Duodenal mucosa (tissue), 2 donors: ENCODE results near the gene GRP.
A peak's percentile ranks its signal among the peaks of the same experiment; 100 is the strongest.

Source experiments
- H3K27ac ChIP-seq: one replicate; pipeline ENCODE4 v1.7.0; 2013; ENCODE audit warnings: low read depth, low read length
- H3K27me3 ChIP-seq, 2 donors: one replicate each; pipeline ENCODE4 v1.7.0; 2013; ENCODE audit warnings: low read length in 2 of 2, control low read depth in 1 of 2; ENCODE audit not compliant: insufficient read depth in 2 of 2, control insufficient read depth in 1 of 2
- H3K36me3 ChIP-seq, 2 donors: one replicate each; pipeline ENCODE4 v1.7.0; 2013; ENCODE audit warnings: low read length in 2 of 2, control low read depth in 1 of 2; ENCODE audit not compliant: insufficient read depth in 2 of 2, control insufficient read depth in 1 of 2
- H3K4me1 ChIP-seq, 2 donors: one replicate each; pipeline ENCODE4 v1.7.0; 2013; ENCODE audit warnings: low read length in 2 of 2, control low read depth in 1 of 2; ENCODE audit not compliant: insufficient read depth in 2 of 2, control insufficient read depth in 1 of 2
- H3K4me3 ChIP-seq, 2 donors: one replicate each; pipeline ENCODE4 v1.7.0; 2013; ENCODE audit warnings: low read length in 2 of 2, low read depth in 1 of 2
- H3K9ac ChIP-seq, 2 donors: one replicate each; pipeline ENCODE4 v1.7.0; 2013; ENCODE audit warnings: low read length in 2 of 2, low read depth in 1 of 2
- H3K9me3 ChIP-seq, 2 donors: one replicate each; pipeline ENCODE4 v1.7.0; 2013; ENCODE audit warnings: low read length in 2 of 2, control low read depth in 1 of 2; ENCODE audit not compliant: control insufficient read depth in 1 of 2

GRP gene

GRCh38 chr18:59272891-59273758 is 53.2 kb downstream of the GRP start, which contains the start of gene RAX:
RAX (minus strand) TSS chr18:59273454; CDS start chr18:59273206, 248 bp downstream.
- no peak within 1 kb of the TSS for H3K27ac ChIP-seq
- H3K9ac ChIP-seq: no peak within 1 kb of the TSS
- peaks cover 81 to 85% of the 10 kb centered on the region in 2 donors for H3K27me3 ChIP-seq

GRCh38 chr18:59273759-59274532 is 54.0 kb downstream of the GRP start:
- Histone ChIP-seq H3K27ac (no peak overlapping the region), H3K36me3 (no peaks in the 10 kb centered on the region), H3K4me3 (no peak overlapping the region), H3K9ac (no peak overlapping the region), H3K4me1 (peaks cover 0 to under 1% of the 10 kb centered on the region in 2 donors), H3K27me3 (peaks cover 73 to 85% of the 10 kb centered on the region in 2 donors), H3K9me3 (no peaks in the 10 kb centered on the region)

More at GRCh38 chr18:59272891-59273758, 53.2 kb downstream of the GRP start, which contains the start of gene RAX:
- Histone ChIP-seq H3K4me1 (peaks cover 3 to 7% of the 10 kb centered on the region in 2 donors), H3K9me3 (no peaks in the 10 kb centered on the region), H3K36me3 (no peaks in the 10 kb centered on the region), H3K4me3 (peak within 1 kb of the TSS; percentile 9 to 40)

- Histone ChIP-seq H3K27ac (no peak overlapping the region), H3K36me3 (no peaks in the 10 kb centered on the region), H3K27me3 (peaks cover 70 to 82% of the 10 kb centered on the region in 2 donors), H3K4me1 (no peaks in the 10 kb centered on the region), H3K9me3 (no peaks in the 10 kb centered on the region), H3K9ac (no peak overlapping the region), H3K4me3 (no peak overlapping the region)
Measured at GRCh38 chr18:59274533-59274928, 54.6 kb downstream of the GRP start.

- H3K27me3 ChIP-seq: peaks cover 66 to 77% of the 10 kb centered on the region in 2 donors
- no peak overlapping the region for H3K4me3 ChIP-seq
- no peak overlapping the region for H3K27ac ChIP-seq
- H3K9me3 ChIP-seq: no peaks in the 10 kb centered on the region
- no peaks in the 10 kb centered on the region for H3K4me1 ChIP-seq
- no peak overlapping the region for H3K9ac ChIP-seq
- no peaks in the 10 kb centered on the region for H3K36me3 ChIP-seq
Measured at GRCh38 chr18:59275406-59275949, 55.5 kb downstream of the GRP start.

GRCh38 chr18:59276047-59276446 is 56.1 kb downstream of the GRP start:
- H3K27me3 ChIP-seq: peaks cover 60 to 73% of the 10 kb centered on the region in 2 donors

GRCh38 chr18:59278793-59279192 is 58.8 kb downstream of the GRP start:
- Histone ChIP-seq H3K36me3 (no peaks in the 10 kb centered on the region), H3K4me3 (no peak overlapping the region), H3K27ac (no peak overlapping the region), H3K9me3 (no peaks in the 10 kb centered on the region), H3K9ac (no peak overlapping the region), H3K4me1 (no peaks in the 10 kb centered on the region), H3K27me3 (peaks cover 45 to 61% of the 10 kb centered on the region in 2 donors)

More at GRCh38 chr18:59276047-59276446, 56.1 kb downstream of the GRP start:
- Histone ChIP-seq H3K27ac (no peak overlapping the region), H3K9me3 (no peaks in the 10 kb centered on the region), H3K9ac (no peak overlapping the region), H3K36me3 (no peaks in the 10 kb centered on the region), H3K4me1 (no peaks in the 10 kb centered on the region), H3K4me3 (no peak overlapping the region)

- Histone ChIP-seq H3K27me3 (peaks cover 41 to 57% of the 10 kb centered on the region in 2 donors), H3K9me3 (no peaks in the 10 kb centered on the region), H3K4me3 (no peak overlapping the region), H3K36me3 (no peaks in the 10 kb centered on the region), H3K4me1 (no peaks in the 10 kb centered on the region), H3K9ac (no peak overlapping the region), H3K27ac (no peak overlapping the region)
Measured at GRCh38 chr18:59279193-59279592, 59.2 kb downstream of the GRP start.

GRCh38 chr18:59279722-59280121 is 59.8 kb downstream of the GRP start:
- no peak overlapping the region for H3K9ac ChIP-seq
- H3K36me3 ChIP-seq: no peaks in the 10 kb centered on the region
- no peaks in the 10 kb centered on the region for H3K9me3 ChIP-seq
- no peak overlapping the region for H3K4me3 ChIP-seq
- H3K27me3 ChIP-seq: peaks cover 35 to 52% of the 10 kb centered on the region in 2 donors
- no peak overlapping the region for H3K27ac ChIP-seq
- no peaks in the 10 kb centered on the region for H3K4me1 ChIP-seq
